ENCODE results near the gene RFX2.

RFX2 gene

DNA sequence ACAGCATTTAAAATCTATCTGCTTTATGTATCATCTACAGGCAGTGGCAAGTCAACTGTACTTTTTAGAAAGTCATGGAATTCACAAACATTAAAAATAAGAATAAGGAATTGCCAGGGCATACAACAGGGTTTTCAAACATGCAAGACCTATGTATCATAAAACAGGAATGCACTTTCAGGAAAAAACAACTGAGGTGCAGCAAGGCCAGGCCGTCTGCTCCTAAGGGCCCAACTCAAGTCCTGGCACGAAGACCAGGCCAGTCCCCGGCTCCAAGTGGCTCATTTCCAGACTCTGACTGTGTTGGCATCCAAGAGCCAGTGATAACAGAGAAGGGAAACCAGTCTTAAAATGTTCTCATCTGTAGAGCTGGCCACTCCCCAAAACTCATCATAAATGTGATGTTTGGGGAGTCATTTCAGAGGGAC lies 7.1 kb downstream of the RFX2 start:
- DNase-seq: peak; percentile 78

- no peak for DNase-seq
Measured at GRCh38 chr19:6101991-6102390, 8.3 kb downstream of the RFX2 start.

GRCh38 chr19:6101291-6101825 lies 8.9 kb downstream of the RFX2 start:
- no peak for DNase-seq

GRCh38 chr19:6100284-6100915 lies 9.9 kb downstream of the RFX2 start:
- DNase-seq: peak; percentile 56

DNA sequence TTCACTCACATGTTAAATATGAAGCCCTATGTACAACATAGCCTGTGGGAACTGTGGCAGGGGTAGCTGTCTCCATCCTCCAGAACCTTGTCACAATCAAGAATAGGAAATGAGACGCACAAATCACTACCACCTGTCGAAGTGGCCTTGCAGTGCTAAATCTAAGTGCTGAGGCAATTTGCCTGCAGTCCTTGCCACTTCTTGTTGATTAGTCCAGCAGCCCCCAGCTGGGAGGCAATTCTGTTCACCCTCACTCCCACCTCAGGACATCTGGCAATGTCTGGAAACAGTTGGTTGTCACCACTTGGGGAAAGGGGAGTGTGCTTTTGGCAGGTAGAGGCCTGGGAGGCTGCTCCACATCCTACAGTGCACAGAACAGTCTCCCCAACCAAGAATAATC lies 10.7 kb downstream of the RFX2 start:
- no peak for DNase-seq

DNA sequence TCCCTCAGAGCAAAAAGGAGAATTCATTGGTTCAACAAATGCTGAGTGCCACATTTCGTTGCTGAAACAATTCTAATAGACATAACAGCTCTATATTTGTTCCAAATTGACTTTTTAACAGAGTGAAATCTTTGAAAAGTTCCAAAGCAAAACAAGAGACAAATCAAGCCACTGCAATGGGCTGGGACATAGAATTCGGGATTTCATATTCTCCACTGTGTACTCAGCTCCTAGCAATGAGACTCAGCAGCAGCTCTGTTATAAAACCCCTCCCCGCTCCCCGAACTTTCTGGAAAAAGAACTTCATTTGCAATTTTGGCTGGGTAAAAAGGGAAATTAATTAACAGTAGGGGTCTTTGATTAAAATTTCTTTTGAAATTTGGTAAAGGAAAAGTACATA lies 11.3 kb downstream of the RFX2 start:
- no peak for DNase-seq

- DNase-seq: no peak
Measured at GRCh38 chr19:6098574-6098973, 11.7 kb downstream of the RFX2 start.

- DNase-seq: no peak
Measured at GRCh38 chr19:6097911-6098310, 12.4 kb downstream of the RFX2 start.

DNA sequence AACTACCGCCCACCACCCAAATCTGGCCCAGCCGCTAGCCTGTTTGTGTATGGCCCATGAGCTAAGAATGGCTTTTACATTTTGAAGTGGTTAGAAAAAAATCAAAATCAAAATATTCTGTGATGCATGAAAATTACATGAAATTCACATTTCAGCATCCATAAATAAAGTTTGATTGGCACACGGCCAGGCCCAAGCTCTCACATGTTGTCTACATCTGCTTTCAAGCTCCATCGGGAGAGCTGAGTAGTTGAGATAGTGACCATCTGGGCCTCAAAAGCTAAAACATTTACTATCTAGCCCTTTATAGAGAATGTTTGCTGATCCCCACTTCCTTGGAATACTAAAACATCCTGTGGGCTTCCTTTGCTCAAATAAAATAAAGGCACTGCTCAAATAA lies 14.5 kb downstream of the RFX2 start:
- DNase-seq: no peak

- DNase-seq: peak; percentile 84
Measured at GRCh38 chr19:6092329-6093286, 17.7 kb downstream of the RFX2 start.

GRCh38 chr19:6091771-6092291 lies 18.5 kb downstream of the RFX2 start:
- no peak for DNase-seq

- no peak for DNase-seq
Measured at GRCh38 chr19:6090634-6091033, 19.7 kb downstream of the RFX2 start.

DNA sequence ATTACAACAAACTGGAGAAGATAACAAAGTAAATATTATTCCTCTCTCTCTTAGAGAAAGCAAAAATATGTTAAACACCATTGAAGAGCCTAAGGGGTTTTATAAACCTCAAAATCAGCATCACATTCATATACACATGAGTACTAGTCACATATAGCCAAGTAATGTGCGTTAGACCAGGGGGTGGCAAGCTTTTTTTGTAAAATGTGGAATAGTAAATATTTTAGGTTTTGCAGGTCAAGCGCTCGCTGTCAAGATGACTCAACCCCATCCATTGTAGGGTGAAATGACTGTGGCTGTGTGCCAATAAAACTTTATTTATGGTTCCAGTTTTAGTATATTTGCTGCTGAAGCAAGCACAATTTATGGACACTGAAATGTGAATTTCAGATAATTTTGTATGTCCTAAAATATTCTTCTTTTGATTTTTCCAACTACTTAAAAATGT lies 21.7 kb downstream of the RFX2 start:
- no peak for DNase-seq

DNA sequence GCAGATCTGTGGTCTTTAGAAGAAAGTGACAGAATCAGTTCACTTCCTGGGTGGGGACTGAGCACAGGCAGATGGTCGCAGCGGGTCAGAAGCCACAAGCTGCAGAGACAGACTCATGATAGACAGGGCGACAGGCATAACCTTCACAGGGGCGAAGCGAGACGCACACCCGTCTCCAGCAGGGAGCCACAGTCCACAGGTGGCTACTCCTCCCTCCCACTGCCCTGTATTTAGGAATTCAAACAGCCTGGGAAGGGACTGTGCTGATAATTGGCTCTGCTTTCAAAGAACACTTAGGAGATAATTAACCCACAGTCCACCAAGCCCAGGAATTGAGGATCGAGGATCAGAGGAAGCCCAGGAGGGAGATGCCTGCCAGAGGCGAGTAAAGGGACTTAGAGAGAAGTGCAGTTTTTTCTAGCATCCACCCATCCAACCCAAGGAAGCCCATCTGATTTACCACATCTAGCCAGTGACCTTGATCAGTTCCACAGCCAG lies 23.2 kb downstream of the RFX2 start:
- no peak for DNase-seq

DNA sequence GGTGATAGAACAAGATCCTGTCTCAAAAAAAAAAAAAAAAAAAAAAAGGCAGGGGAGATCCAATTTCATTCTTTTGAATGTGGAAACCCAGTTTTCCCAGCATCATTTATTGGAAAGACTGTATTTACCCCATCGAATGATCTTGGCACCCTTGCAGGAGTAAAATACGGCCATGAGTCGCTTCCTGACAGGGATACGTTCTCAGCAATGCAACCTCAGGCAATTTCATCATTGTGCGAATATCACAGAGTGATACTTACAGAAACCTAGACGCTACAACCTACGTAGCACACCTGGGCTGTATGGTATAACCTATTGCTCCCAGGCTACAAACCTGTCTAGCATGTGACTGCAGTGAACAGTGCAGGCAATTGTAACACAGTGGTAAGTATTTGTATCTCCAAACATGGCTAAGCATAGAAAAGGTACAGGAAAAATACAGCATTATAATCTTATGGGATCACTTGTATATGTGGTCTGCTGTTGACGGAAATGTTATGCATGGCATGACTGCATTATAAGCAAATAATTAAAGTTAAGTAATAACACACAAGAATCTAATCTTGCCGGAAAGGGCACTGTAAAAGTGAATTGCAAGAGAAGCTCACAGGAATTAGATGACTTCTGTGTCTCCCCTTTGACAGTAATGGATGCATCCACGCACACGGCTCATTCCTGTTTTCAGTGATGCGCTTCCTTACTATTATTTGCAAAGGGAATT lies 24.1 kb downstream of the RFX2 start:
- no peak for DNase-seq

- no peak for DNase-seq
Measured at GRCh38 chr19:6084821-6085220, 25.5 kb downstream of the RFX2 start.

GRCh38 chr19:6079107-6079506 lies 31.2 kb downstream of the RFX2 start:
- no peak for DNase-seq

- DNase-seq: no peak
Measured at GRCh38 chr19:6078068-6078467, 32.2 kb downstream of the RFX2 start.

- peak; percentile 40 for DNase-seq
Measured at GRCh38 chr19:6076675-6077463, 33.4 kb downstream of the RFX2 start.

- DNase-seq: no peak
Measured at GRCh38 chr19:6076291-6076665, 34.0 kb downstream of the RFX2 start.

GRCh38 chr19:6074709-6075403 lies 35.4 kb downstream of the RFX2 start:
- no peak for DNase-seq
